Activated naive CD8-positive, alpha-beta T cell treated with anti-CD3 and anti-CD28 coated beads, Interleukin-2, amount 50 U/mL, for 24 hours (primary cell): ENCODE measurements around the gene ACOT2.
"Not testable (repeated sequence)": the region's sequence is repeated elsewhere in the genome, so short reads cannot be mapped to it uniquely, and the experiment has no call there.

Experiments
- ATAC-seq: fragments of 150-1000 bp; cut with Tn5 transposase; one replicate; pipeline ENCODE4 v1.10.0; 2021
- DNase-seq: peaks from one replicate; pipeline ENCODE4 v3.0.0; 2021
- H3K27ac Mint-ChIP-seq: one replicate; pipeline ENCODE4 v1.8.0; 2021; ENCODE audit warnings: mild to moderate bottlenecking, mixed read lengths
- H3K27me3 Mint-ChIP-seq: one replicate; pipeline ENCODE4 v1.8.0; 2021; ENCODE audit warnings: mixed read lengths
- H3K36me3 Mint-ChIP-seq: one replicate; pipeline ENCODE4 v1.8.0; 2021; ENCODE audit warnings: low read depth, mixed read lengths
- H3K4me1 Mint-ChIP-seq: one replicate; pipeline ENCODE4 v1.8.0; 2021; ENCODE audit warnings: mixed read lengths
- H3K4me3 Mint-ChIP-seq: one replicate; pipeline ENCODE4 v1.8.0; 2021; ENCODE audit warnings: mild to moderate bottlenecking, moderate library complexity, mixed read lengths
- H3K9me3 Mint-ChIP-seq: one replicate; pipeline ENCODE4 v1.8.0; 2021; ENCODE audit warnings: mixed read lengths

The ACOT2 gene

GRCh38 chr14:73557201-73557600, 11.8 kb upstream of the ACOT2 start:
- H3K4me3 Mint-ChIP-seq, H3K4me1 Mint-ChIP-seq, H3K27ac Mint-ChIP-seq, ATAC-seq, H3K9me3 Mint-ChIP-seq, H3K36me3 Mint-ChIP-seq, DNase-seq, H3K27me3 Mint-ChIP-seq: not testable (repeated sequence)

- not testable (repeated sequence) for H3K27ac Mint-ChIP-seq, H3K4me3 Mint-ChIP-seq, H3K36me3 Mint-ChIP-seq, DNase-seq, H3K4me1 Mint-ChIP-seq, H3K27me3 Mint-ChIP-seq, ATAC-seq, H3K9me3 Mint-ChIP-seq
Observed at GRCh38 chr14:73558238-73558637, 10.8 kb upstream of the ACOT2 start.

GRCh38 chr14:73562256-73562655, 6.8 kb upstream of the ACOT2 start:
- DNase-seq: not testable (repeated sequence)

GRCh38 chr14:73562696-73563095, 6.3 kb upstream of the ACOT2 start:
- not testable (repeated sequence) for ATAC-seq, H3K27me3 Mint-ChIP-seq, H3K4me3 Mint-ChIP-seq

More at GRCh38 chr14:73562256-73562655, 6.8 kb upstream of the ACOT2 start:
- not testable (repeated sequence) for H3K4me3 Mint-ChIP-seq, H3K9me3 Mint-ChIP-seq, H3K27me3 Mint-ChIP-seq, ATAC-seq, H3K27ac Mint-ChIP-seq
- peaks cover 20% of the 10 kb centered on the region for H3K4me1 Mint-ChIP-seq
- peaks cover 31% of the 10 kb centered on the region for H3K36me3 Mint-ChIP-seq

GRCh38 chr14:73566431-73566830, 2.6 kb upstream of the ACOT2 start:
- H3K27ac Mint-ChIP-seq, H3K9me3 Mint-ChIP-seq, ATAC-seq, H3K27me3 Mint-ChIP-seq, DNase-seq, H3K4me3 Mint-ChIP-seq: not testable (repeated sequence)
- peaks cover 50% of the 10 kb centered on the region for H3K4me1 Mint-ChIP-seq
- peaks cover 41% of the 10 kb centered on the region for H3K36me3 Mint-ChIP-seq

More at GRCh38 chr14:73562696-73563095, 6.3 kb upstream of the ACOT2 start:
- H3K27ac Mint-ChIP-seq, H3K9me3 Mint-ChIP-seq, DNase-seq: not testable (repeated sequence)
- peaks cover 24% of the 10 kb centered on the region for H3K4me1 Mint-ChIP-seq
- H3K36me3 Mint-ChIP-seq: peaks cover 36% of the 10 kb centered on the region

- H3K9me3 Mint-ChIP-seq: not testable (repeated sequence)
- peaks cover 50% of the 10 kb centered on the region for H3K4me1 Mint-ChIP-seq
Observed at GRCh38 chr14:73566935-73567334, 2.1 kb upstream of the ACOT2 start.

GRCh38 chr14:73567358-73567757, 1.7 kb upstream of the ACOT2 start:
- Mint-ChIP-seq H3K4me3 (peak overlapping the region; percentile 90), H3K27ac (peak overlapping the region; percentile 97), H3K4me1 (peaks cover 50% of the 10 kb centered on the region), H3K27me3 (no peaks in the 10 kb centered on the region), H3K36me3 (peaks cover 43% of the 10 kb centered on the region), H3K9me3 (peaks cover 5% of the 10 kb centered on the region)
- DNase-seq (no peak), ATAC-seq (no peak)

More at GRCh38 chr14:73566935-73567334, 2.1 kb upstream of the ACOT2 start:
- peak overlapping the region; percentile 90 for H3K4me3 Mint-ChIP-seq
- DNase-seq, H3K27me3 Mint-ChIP-seq, ATAC-seq: not testable (repeated sequence)
- H3K36me3 Mint-ChIP-seq: peaks cover 41% of the 10 kb centered on the region
- H3K27ac Mint-ChIP-seq: peak overlapping the region; percentile 97

- peaks cover 40% of the 10 kb centered on the region for H3K36me3 Mint-ChIP-seq
- H3K27me3 Mint-ChIP-seq: no peaks in the 10 kb centered on the region
- H3K9me3 Mint-ChIP-seq: no peaks in the 10 kb centered on the region
- peaks cover 50% of the 10 kb centered on the region for H3K4me1 Mint-ChIP-seq
- DNase-seq (no peak), ATAC-seq (no peak)
- peak overlapping the region; percentile 97 for H3K27ac Mint-ChIP-seq
- peak overlapping the region; percentile 90 for H3K4me3 Mint-ChIP-seq
Observed at GRCh38 chr14:73567951-73568885, 795 bp upstream of the ACOT2 start.

- peak overlapping the region; percentile 90 for H3K4me3 Mint-ChIP-seq
- peak overlapping the region; percentile 97 for H3K27ac Mint-ChIP-seq
- ATAC-seq: not testable (repeated sequence)
Observed at GRCh38 chr14:73568886-73569184, 178 bp upstream of the ACOT2 start.

GRCh38 chr14:73570913-73571312, 1.9 kb downstream of the ACOT2 start:
- not testable (repeated sequence) for H3K4me3 Mint-ChIP-seq, H3K27me3 Mint-ChIP-seq, H3K27ac Mint-ChIP-seq, H3K9me3 Mint-ChIP-seq
- peaks cover 29% of the 10 kb centered on the region for H3K36me3 Mint-ChIP-seq
- ATAC-seq: peak; percentile 55
- peak; percentile 72 for DNase-seq
- H3K4me1 Mint-ChIP-seq: peaks cover 40% of the 10 kb centered on the region

More at GRCh38 chr14:73568886-73569184, 178 bp upstream of the ACOT2 start:
- Mint-ChIP-seq H3K36me3 (peaks cover 44% of the 10 kb centered on the region), H3K4me1 (peaks cover 50% of the 10 kb centered on the region)
- H3K27me3 Mint-ChIP-seq, H3K9me3 Mint-ChIP-seq, DNase-seq: not testable (repeated sequence)

GRCh38 chr14:73573034-73573433, 4.0 kb downstream of the ACOT2 start:
- not testable (repeated sequence) for ATAC-seq, H3K27me3 Mint-ChIP-seq, H3K4me3 Mint-ChIP-seq, H3K9me3 Mint-ChIP-seq, H3K27ac Mint-ChIP-seq, DNase-seq
- Mint-ChIP-seq H3K4me1 (peaks cover 23% of the 10 kb centered on the region), H3K36me3 (peaks cover 19% of the 10 kb centered on the region)

- peaks cover 17% of the 10 kb centered on the region for H3K36me3 Mint-ChIP-seq
- not testable (repeated sequence) for DNase-seq, H3K4me3 Mint-ChIP-seq, H3K27me3 Mint-ChIP-seq, H3K9me3 Mint-ChIP-seq, H3K27ac Mint-ChIP-seq, ATAC-seq
- H3K4me1 Mint-ChIP-seq: peaks cover 16% of the 10 kb centered on the region
Observed at GRCh38 chr14:73573740-73574139, 4.7 kb downstream of the ACOT2 start.

GRCh38 chr14:73574251-73574650, 5.2 kb downstream of the ACOT2 start:
- not testable (repeated sequence) for H3K27ac Mint-ChIP-seq, ATAC-seq

GRCh38 chr14:73576391-73576790, 7.4 kb downstream of the ACOT2 start:
- DNase-seq: no peak

More at GRCh38 chr14:73574251-73574650, 5.2 kb downstream of the ACOT2 start:
- Mint-ChIP-seq H3K4me1 (peaks cover 13% of the 10 kb centered on the region), H3K36me3 (peaks cover 17% of the 10 kb centered on the region)
- H3K9me3 Mint-ChIP-seq, H3K27me3 Mint-ChIP-seq, DNase-seq, H3K4me3 Mint-ChIP-seq: not testable (repeated sequence)

GRCh38 chr14:73577214-73577613, 8.2 kb downstream of the ACOT2 start:
- ATAC-seq, H3K27ac Mint-ChIP-seq, H3K9me3 Mint-ChIP-seq, H3K4me3 Mint-ChIP-seq, DNase-seq, H3K27me3 Mint-ChIP-seq, H3K4me1 Mint-ChIP-seq: not testable (repeated sequence)
- peaks cover 20% of the 10 kb centered on the region for H3K36me3 Mint-ChIP-seq

More at GRCh38 chr14:73576391-73576790, 7.4 kb downstream of the ACOT2 start:
- H3K27me3 Mint-ChIP-seq: no peaks in the 10 kb centered on the region
- H3K9me3 Mint-ChIP-seq: no peaks in the 10 kb centered on the region
- ATAC-seq: no peak
- H3K4me1 Mint-ChIP-seq: no peaks in the 10 kb centered on the region
- H3K4me3 Mint-ChIP-seq: no peak overlapping the region
- H3K36me3 Mint-ChIP-seq: peaks cover 20% of the 10 kb centered on the region
- no peak overlapping the region for H3K27ac Mint-ChIP-seq
